Fibroblast of mammary gland (primary cell): ENCODE results near the gene DIP2C.

Experiments
- DNase-seq: peaks from one replicate; pipeline ENCODE4 v3.0.0-alpha.2; 2010; ENCODE audit warnings: low read depth
- H3K4me3 ChIP-seq: 2 replicates; pipeline ENCODE4 v1.5.1; 2011; ENCODE audit warnings: low read depth, mild to moderate bottlenecking, low read length, moderate library complexity; ENCODE audit not compliant: control insufficient read depth
- TF ChIP-seq, protein P1 (sequence below): conservative IDR thresholded peaks from 2 replicates; pipeline ENCODE4 v1.5.1; 2011; ENCODE audit warnings: low read depth, low read length, inconsistent platforms; ENCODE audit not compliant: control insufficient read depth, insufficient read depth

DIP2C gene

DNA sequence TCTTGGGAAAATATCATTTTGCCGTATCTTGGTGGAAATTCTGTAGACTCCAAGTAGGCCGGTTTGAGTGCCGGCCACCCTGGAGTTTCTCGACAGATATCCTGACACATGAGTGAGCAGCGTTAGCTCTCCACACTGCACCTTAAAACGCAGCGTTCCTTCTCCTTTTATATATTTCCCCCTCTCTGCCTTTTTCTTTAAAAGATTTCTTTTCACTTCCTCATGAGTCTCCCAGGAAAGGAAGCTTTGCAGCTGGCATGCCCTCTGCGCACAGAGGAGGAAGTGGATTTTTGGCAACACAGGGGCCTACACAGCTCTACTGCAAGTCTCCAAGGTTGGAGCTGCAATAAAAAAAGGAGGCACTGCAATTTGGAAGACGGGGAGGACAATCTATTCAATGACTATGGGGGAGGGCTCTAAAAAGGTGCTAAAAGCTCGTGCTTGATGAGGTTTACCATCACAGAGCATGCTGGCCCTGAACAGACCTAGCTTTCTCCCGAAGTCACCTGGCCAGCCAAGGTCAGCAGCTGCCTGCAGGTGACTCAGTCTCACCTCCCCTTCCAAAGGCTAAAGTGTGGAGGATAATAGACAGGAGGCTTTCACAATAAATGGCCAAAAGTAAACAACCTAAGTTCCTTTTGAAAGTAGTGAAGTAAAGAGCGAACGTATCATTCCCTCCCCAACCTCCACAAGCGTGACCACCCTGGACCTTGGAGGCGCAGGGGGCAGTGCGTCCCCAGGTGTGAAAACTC is 301.4 kb downstream of the DIP2C start:
- no peak for DNase-seq
- no peak overlapping the region for H3K4me3 ChIP-seq
- TF ChIP-seq, protein P1, sequence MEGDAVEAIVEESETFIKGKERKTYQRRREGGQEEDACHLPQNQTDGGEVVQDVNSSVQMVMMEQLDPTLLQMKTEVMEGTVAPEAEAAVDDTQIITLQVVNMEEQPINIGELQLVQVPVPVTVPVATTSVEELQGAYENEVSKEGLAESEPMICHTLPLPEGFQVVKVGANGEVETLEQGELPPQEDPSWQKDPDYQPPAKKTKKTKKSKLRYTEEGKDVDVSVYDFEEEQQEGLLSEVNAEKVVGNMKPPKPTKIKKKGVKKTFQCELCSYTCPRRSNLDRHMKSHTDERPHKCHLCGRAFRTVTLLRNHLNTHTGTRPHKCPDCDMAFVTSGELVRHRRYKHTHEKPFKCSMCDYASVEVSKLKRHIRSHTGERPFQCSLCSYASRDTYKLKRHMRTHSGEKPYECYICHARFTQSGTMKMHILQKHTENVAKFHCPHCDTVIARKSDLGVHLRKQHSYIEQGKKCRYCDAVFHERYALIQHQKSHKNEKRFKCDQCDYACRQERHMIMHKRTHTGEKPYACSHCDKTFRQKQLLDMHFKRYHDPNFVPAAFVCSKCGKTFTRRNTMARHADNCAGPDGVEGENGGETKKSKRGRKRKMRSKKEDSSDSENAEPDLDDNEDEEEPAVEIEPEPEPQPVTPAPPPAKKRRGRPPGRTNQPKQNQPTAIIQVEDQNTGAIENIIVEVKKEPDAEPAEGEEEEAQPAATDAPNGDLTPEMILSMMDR, result no peak

- TF ChIP-seq, protein P1, result no peak
- no peak for DNase-seq
- H3K4me3 ChIP-seq, result no peak overlapping the region
Measured at GRCh38 chr10:387593-387891, 301.9 kb downstream of the DIP2C start.

- DNase-seq, result no peak
Measured at GRCh38 chr10:386771-387592, 302.5 kb downstream of the DIP2C start.

GRCh38 chr10:385571-386300 is 303.7 kb downstream of the DIP2C start:
- TF ChIP-seq, protein P1, result no peak
- no peak overlapping the region for H3K4me3 ChIP-seq
- no peak for DNase-seq

More at GRCh38 chr10:386771-387592, 302.5 kb downstream of the DIP2C start:
- TF ChIP-seq, protein P1, result no peak
- H3K4me3 ChIP-seq, result no peak overlapping the region

DNA sequence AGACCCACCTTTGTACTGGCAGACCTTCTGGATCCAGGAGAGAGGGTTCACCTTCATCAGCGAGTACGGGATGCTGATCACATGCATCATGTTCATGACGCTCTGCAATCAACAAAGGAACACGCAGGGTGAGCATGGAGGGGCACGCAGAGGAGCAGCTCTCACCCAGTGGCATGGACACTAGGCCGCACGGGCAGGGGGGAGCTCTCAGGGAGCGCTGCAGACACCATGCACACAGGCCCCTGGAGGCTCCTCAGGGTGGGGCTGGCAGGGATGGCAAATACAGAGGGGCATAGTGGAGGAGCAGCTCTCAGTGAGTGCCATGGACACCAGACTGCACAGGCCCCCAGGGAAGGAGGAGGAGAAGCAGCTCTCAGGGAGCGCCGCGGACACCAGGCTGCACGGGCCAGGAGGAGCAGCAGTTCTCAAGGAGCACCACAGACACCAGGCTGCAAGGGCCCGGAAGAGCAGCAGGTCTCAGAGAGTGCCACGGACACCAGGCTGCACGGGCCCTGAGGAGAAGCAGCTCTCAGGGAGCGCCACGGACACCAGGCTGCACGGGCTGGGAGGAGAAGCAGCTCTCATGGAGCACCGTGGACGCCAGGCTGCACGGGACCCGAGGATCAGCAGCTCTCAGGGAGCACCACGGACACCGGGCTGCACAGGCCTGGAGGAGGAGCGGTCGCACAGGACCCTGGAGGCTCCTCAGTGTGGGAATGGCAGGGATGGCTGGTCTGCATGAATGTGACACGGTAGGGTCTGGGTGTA is 304.7 kb downstream of the DIP2C start:
- TF ChIP-seq, protein P1, result no peak
- no peak overlapping the region for H3K4me3 ChIP-seq
- DNase-seq, result no peak

- no peak for DNase-seq
- TF ChIP-seq, protein P1, result no peak
- no peak overlapping the region for H3K4me3 ChIP-seq
Measured at GRCh38 chr10:383519-383918, 305.9 kb downstream of the DIP2C start.
